HepG2 (cell line): ENCODE measurements around the gene LRP1-AS.

Experiments
- HMGXB4 ChIP-seq, 2 experiments: sonication (generic) in 1 of 2; formaldehyde crosslinking in 1 of 2; IDR thresholded peaks; 2 replicates each; pipeline versions ENCODE4 v1.4.0 to v1.6.1; 2018 to 2020; ENCODE audit warnings: missing genetic modification reagents in 2 of 2, borderline replicate concordance in 1 of 2, low read depth in 1 of 2, mild to moderate bottlenecking in 1 of 2, missing biosample characterization in 1 of 2
- IRF2 ChIP-seq: IDR thresholded peaks from 2 replicates; pipeline ENCODE4 v1.6.1; 2018; ENCODE audit warnings: missing genetic modification reagents, missing compliant biosample characterization
- TRAFD1 ChIP-seq: sonication (generic); formaldehyde crosslinking; IDR thresholded peaks from 2 replicates; pipeline ENCODE4 v1.5.1; 2020; ENCODE audit warnings: missing genetic modification reagents, mild to moderate bottlenecking, borderline replicate concordance
- ZBTB46 ChIP-seq: sonication (generic); formaldehyde crosslinking; IDR thresholded peaks from 2 replicates; pipeline ENCODE4 v1.4.0; 2020; ENCODE audit warnings: mild to moderate bottlenecking, missing genetic modification reagents, borderline replicate concordance

GRCh38 chr12:57194253-57194652 is 46.8 kb upstream of the LRP1-AS start:
- TF ChIP-seq IRF2 = no peak
- TF ChIP-seq TRAFD1 (CRISPR knock-in tag) = no peak
- TF ChIP-seq HMGXB4 (CRISPR knock-in tag; IDR thresholded peaks at IDR 0.05; ENCODE audit: borderline replicate concordance in 1 of 2, low read depth in 1 of 2) = no peak
- TF ChIP-seq ZBTB46 (CRISPR knock-in tag) = no peak
